Measurements from ENCODE around the gene PPP1R9B.

The PPP1R9B gene, protein sequence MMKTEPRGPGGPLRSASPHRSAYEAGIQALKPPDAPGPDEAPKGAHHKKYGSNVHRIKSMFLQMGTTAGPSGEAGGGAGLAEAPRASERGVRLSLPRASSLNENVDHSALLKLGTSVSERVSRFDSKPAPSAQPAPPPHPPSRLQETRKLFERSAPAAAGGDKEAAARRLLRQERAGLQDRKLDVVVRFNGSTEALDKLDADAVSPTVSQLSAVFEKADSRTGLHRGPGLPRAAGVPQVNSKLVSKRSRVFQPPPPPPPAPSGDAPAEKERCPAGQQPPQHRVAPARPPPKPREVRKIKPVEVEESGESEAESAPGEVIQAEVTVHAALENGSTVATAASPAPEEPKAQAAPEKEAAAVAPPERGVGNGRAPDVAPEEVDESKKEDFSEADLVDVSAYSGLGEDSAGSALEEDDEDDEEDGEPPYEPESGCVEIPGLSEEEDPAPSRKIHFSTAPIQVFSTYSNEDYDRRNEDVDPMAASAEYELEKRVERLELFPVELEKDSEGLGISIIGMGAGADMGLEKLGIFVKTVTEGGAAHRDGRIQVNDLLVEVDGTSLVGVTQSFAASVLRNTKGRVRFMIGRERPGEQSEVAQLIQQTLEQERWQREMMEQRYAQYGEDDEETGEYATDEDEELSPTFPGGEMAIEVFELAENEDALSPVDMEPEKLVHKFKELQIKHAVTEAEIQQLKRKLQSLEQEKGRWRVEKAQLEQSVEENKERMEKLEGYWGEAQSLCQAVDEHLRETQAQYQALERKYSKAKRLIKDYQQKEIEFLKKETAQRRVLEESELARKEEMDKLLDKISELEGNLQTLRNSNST

DNA sequence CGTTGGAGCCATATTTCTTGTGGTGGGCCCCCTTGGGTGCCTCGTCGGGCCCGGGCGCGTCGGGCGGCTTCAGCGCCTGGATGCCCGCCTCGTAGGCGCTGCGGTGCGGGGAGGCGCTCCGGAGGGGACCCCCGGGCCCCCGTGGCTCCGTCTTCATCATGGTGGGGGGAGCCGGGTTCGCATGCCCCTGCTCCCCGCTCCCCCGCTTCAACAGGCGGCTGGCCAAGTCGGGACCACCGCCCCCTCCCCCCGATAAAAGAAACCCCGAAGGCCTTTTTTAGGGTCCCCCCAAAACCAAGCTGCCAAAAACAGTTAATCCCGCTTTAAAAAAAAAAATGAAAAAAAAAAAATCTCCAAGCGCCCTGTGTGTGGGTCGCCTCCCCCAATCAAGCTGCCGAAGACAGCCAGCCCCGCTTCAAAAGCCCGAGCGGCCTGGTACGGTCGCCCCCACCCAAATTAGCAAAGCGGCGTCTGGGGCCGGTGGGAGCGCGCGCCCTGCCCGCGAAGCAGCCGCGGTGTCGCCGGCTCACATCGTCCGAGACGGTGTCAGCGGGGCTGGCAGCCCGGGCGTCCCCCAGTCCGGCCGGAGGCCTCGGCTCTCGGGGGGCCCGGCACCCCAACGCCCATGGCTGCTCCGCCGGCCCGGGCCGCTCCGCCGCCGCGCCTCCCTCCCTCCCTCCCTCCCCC lies at the start of gene PPP1R9B:
TSS of gene PPP1R9B (minus strand) at position 324 of the 687 bp plus-strand sequence. CDS start at position 160, 164 bp downstream.
- Mint-ChIP-seq H3K27ac (peak within 1 kb of the TSS; percentile 82), H3K4me3 (peak within 1 kb of the TSS; percentile 84), H3K4me1 (peaks cover 64% of the 10 kb centered on the region), H3K9me3 (no peaks in the 10 kb centered on the region), H3K36me3 (ENCODE audit: low read depth) (no peaks in the 10 kb centered on the region), H3K27me3 (ENCODE audit: low read depth, poor library complexity) (peaks cover 3% of the 10 kb centered on the region)
- no peak for TF ChIP-seq CTCF (IDR thresholded peaks at IDR 0.05)
- DNase-seq = no peak

DNA sequence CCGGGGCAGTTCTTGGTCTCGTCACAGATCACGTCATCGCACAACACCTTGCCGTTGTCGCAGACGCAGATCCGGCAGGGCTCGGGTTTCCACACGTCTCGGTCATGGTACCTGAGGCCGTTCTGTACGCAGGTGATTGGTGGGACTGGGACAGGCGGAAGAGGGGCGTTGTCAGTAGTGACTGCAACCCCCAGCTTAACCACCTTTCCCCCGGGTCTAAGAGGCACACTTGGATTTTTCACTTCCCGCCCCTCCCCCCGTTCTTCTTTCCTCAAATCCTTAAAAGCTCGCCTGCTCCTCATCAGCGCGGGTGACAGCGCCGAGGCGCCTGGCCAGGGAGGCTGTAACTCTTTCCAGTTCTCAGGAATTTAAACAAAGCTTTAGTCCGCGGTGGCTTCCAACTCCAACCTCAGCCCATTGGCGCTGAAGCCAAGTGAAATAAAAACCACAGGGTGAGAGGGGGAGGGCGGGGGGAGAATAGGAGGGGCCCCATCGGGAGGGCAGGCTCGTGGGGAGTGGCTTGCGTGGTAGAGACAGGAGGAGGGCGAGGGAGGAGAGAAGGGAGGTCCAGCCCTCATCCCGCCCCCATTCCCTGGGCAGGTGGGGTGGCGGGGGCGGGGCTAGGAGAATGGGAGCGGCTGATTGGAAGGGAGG lies 49.5 kb upstream of the PPP1R9B start:
- peaks cover 54% of the 10 kb centered on the region for H3K4me1 Mint-ChIP-seq
- H3K36me3 Mint-ChIP-seq (ENCODE audit: low read depth) = peaks cover 34% of the 10 kb centered on the region
- TF ChIP-seq CTCF (IDR thresholded peaks at IDR 0.05) = no peak
- peaks cover 29% of the 10 kb centered on the region for H3K27me3 Mint-ChIP-seq (ENCODE audit: low read depth, poor library complexity)
- H3K27ac Mint-ChIP-seq = peak overlapping the region; percentile 71
- no peaks in the 10 kb centered on the region for H3K9me3 Mint-ChIP-seq
- peak overlapping the region; percentile 92 for H3K4me3 Mint-ChIP-seq
- DNase-seq = peak; percentile 86

DNA sequence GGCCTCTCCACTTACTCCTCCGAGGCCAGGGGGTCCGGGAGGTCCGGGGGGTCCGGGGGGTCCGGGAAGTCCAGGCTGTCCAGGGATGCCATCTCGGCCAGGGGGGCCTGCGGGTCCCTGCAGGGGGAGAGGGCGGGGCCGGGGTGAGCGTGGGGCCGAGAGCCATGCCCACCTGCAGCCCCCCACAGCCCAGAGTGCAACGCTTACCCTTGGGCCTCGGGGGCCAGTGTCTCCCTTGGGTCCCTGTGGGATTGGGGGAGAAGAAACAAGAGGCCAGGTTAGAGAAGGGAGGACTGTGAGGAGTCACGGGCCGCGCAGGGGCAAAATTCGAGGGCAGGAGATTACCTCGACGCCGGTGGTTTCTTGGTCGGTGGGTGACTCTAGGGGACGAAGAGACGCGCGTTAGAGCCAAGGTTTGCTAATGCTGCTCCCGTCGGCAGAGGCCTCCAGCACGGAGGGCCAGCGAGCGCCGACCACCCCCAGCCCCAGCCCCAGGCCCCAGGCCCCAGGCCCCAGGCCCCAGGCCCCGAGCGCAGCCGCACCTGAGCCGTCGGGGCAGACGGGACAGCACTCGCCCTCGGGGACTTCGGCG lies 48.8 kb upstream of the PPP1R9B start:
- no peak for DNase-seq
- no peak for TF ChIP-seq CTCF (IDR thresholded peaks at IDR 0.05)
- Mint-ChIP-seq H3K9me3 (no peaks in the 10 kb centered on the region), H3K27ac (no peak overlapping the region), H3K4me3 (peak overlapping the region; percentile 92), H3K36me3 (ENCODE audit: low read depth) (peaks cover 36% of the 10 kb centered on the region), H3K27me3 (ENCODE audit: low read depth, poor library complexity) (peaks cover 29% of the 10 kb centered on the region), H3K4me1 (peaks cover 48% of the 10 kb centered on the region)

DNA sequence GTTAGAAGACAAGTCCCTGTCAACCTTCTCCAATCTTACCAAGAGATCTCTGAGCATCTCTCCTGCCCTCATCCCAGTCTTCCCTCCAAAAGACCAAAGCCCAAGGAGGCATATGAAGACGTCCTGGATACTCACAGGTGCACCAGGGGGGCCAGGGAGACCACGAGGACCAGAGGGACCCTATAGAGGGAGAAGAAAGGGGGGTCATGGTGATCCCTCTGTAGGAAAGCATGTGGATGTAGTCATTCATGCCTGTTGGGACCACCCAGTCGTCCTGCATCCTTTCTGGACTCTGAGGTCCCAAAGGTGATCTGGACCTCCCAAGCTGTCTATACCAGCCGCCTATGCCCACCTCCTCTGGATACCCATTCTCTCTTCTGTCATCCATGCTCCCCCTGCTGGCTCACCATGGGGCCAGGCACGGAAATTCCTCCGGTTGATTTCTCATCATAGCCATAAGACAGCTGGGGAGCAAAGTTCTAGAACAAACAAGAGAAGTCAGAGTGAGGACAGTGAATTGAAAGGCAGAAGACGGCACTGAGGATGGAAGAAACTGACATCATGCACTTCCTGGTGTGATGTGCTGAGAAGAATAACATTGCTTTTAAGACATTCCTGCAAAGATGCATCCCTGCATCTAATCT lies 47.7 kb upstream of the PPP1R9B start:
- Mint-ChIP-seq H3K27ac (no peak overlapping the region), H3K27me3 (ENCODE audit: low read depth, poor library complexity) (peaks cover 29% of the 10 kb centered on the region), H3K36me3 (ENCODE audit: low read depth) (peaks cover 46% of the 10 kb centered on the region), H3K4me1 (peaks cover 37% of the 10 kb centered on the region), H3K4me3 (peak overlapping the region; percentile 72), H3K9me3 (no peaks in the 10 kb centered on the region)
- peak; percentile 55 for DNase-seq
- peak; percentile 50 for TF ChIP-seq CTCF (IDR thresholded peaks at IDR 0.05)

DNA sequence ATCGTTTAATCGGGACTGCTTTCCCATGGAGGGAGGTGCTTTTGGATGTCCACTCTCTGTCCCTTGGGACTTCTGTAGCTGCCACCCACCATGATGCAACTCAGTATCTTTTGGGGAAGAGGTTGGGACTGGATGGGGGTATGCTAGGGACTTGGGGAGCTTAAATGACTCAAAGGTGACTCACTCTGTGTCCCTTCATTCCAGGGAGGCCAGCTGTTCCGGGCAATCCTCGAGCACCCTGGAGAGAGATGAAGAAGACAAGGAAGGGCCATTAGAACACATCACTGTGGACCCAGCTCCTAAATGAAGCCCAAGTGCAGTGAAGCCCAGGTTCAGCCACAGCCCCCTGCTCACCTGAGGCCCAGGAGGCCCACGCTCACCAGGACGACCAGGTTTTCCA lies 46.3 kb upstream of the PPP1R9B start:
- Mint-ChIP-seq H3K9me3 (no peaks in the 10 kb centered on the region), H3K27me3 (ENCODE audit: low read depth, poor library complexity) (peaks cover 18% of the 10 kb centered on the region), H3K4me1 (peaks cover 24% of the 10 kb centered on the region), H3K4me3 (no peak overlapping the region), H3K27ac (no peak overlapping the region), H3K36me3 (ENCODE audit: low read depth) (peaks cover 48% of the 10 kb centered on the region)
- no peak for DNase-seq
- TF ChIP-seq CTCF (IDR thresholded peaks at IDR 0.05) = no peak

Measured in nephron progenitor cell (in vitro differentiated cells).